GM11168 (cell line): Measurements from ENCODE around the gene CFAP97.
"Not testable (repeated sequence)": the region's sequence is repeated elsewhere in the genome, so short reads cannot be mapped to it uniquely, and the experiment has no call there.

Experiments
- in situ Hi-C: fragments of 300-500 bp; cut with MboI; formaldehyde crosslinking; loops from one replicate; pipeline ENCODE4 v1.12.0; 2022; ENCODE audit warnings: low sequenced_read_pairs; ENCODE audit not compliant: unreplicated experiment

The CFAP97 gene

GRCh38 chr4:185203486-185204237 is at the start of gene CFAP97:
TSS of gene CFAP97 (minus strand) at chr4:185204000. CDS start at chr4:185191196, 12,804 bp downstream.
- in situ Hi-C loops = no loop called here

DNA sequence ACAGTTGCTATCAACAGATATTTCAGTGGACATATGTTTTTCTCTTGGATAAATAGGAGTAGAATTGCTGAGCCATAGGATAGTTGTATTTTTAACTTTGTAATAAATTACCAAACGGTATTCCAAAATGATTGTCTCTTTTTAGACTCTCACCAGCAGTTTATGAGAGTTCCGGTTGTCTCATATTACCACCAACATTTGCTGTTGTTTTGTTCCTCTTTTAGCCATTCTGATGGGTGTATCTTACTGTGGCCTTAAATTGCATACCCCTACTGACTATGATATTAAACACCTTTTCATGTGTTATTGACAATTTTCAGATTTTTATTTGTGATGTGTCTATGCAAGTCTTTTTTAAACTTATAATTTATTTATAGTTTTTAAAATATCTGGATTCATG is 45.3 kb upstream of the CFAP97 start:
- in situ Hi-C loops = no loop called here

DNA sequence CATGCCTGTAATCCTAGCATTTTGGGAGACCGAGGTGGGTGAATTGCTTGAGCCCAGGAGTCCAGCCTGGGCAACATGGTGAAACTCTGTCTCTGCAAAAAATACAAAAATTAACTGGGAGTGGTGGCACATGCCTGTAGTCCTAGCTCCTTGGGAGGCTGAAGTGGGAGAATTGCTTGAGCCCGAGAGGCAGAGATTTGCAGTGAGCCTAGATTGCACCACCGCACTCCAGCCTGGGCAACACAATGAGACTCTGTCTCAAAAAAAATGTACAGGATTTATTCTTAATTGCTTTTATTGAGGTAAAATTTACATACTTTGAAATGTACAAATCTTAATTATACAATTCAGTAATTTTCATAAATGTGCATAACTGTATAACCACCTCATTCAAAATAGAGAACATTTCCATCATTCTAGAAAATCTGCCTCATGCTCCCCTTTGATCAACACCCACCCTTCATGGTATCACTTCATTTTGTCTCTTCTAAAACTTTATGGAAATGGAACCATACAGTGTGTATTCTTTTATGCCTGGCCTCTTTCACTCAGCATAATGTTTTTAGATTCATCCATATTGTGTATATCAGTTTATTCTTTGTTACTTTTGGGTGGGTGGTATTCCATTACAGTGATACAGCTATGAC is 44.7 kb upstream of the CFAP97 start:
- in situ Hi-C loops = no loop called here

GRCh38 chr4:185247151-185247550 is 43.4 kb upstream of the CFAP97 start:
- in situ Hi-C loops = no loop called here

DNA sequence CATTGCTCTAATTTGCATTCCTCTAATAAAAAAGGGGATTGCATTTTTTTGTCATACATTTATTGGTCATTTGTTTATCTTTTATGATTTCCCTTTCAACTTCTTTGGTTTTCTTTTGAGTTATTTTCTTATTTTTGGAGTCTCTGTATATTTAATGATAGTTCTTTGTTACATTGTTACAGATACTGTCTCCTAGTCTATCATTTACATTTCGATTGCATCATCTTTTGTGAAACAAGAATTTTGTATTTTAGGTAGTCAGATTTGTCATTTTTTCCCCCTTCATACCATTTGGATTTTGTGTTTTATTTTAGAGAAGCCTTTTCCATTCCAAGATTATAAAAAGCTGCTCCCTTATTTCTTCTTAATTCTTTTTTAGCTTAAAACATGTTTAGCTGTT is 42.7 kb upstream of the CFAP97 start:
- in situ Hi-C loops = no loop called here

DNA sequence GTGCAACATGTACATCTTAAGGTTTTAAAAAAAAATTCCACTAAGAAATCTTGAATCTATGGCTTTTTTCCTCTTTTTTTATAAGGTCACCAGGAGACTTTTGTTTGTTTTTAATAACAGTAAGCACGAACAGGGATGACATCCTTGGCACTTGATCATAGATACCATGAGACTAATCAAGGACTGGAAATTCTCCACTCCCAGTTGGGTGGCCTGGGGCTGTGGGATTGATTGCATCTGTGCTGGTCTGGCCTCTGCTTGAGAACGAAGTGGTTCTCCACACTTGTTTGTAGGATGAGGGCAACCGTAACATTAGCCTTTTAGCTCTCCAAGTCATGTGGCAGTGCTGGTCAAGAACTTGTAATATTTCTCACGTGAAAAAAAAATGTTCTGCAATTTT is 41.0 kb upstream of the CFAP97 start:
- in situ Hi-C loops = no loop called here

DNA sequence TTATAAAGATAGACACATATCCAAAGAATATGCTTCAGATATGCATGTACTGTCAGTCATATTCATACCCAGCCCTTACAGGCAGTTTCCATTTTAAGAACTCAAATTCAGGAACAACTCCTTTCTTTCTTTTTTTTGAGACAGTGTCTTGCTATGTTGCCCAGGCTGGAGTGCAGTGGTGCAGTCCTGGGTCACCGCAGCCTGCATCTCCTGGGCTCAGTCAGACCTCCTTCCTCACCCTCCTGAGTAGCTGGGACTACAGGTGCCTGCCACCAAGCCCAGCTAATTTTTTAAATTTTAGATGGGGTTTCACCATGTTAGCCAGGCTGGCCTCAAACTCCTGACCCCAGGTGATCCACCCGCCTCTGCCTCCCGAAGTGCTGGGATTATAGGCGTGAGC is 40.1 kb upstream of the CFAP97 start:
- in situ Hi-C loops = no loop called here

DNA sequence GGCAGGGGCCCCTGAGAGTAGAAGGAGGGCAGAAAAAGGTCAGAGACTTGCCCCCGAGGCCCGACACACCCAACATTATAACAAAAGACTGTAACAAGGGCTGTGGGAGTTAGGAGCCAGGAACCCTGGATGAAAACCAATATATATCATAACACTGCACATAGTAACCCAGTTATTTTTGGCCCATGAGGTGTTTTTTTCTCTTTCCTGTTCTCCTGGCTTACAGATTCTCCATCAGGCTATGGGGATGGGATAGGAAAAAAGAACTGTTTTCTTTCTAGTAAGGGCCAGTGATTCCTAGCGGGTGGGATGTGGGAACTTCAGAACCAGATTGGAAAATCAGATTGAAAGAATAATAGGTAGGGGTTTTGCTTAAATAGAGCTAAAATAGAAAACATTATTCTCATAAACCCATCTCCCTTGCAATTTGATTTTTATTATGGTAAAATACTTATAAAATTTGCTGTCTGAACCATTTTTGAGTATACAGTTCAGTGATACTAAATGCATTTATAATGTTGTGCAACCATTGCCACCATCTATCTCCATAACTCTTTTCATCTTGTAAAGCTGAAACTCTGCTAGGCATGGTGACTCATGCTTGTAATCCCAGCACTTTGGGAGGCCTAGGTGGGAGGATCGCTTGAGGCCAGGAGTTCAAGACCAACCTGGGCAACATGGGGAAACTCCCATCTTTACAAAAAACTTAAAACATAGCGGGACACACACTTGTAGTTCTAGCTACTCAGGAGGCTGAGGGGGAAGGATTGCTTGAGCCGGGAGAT is 39.1 kb upstream of the CFAP97 start:
- in situ Hi-C loops = no loop called here

- in situ Hi-C loops = not testable (repeated sequence)
These were observed 36.7 kb upstream of the CFAP97 start for GRCh38 chr4:185240486-185240885.

DNA sequence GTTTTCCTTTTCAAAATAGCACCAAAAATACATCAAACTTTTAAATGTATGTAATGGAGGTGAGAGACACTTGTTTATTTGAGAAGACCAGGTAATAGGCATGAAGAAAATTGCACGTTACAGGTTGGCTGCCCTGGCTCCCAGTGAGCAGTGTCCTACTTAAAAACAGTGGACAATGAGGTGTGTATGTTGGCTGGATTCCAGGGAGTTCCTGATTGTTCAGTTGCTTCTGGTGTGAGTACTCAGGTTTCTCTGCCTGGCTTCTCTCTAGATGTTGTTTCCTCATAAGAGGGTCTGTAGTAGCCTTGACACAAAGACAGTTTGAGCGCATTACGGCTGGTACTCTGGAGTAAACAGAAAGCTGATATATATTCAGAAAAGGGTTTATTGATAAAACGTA is 35.0 kb upstream of the CFAP97 start:
- in situ Hi-C loops = no loop called here

DNA sequence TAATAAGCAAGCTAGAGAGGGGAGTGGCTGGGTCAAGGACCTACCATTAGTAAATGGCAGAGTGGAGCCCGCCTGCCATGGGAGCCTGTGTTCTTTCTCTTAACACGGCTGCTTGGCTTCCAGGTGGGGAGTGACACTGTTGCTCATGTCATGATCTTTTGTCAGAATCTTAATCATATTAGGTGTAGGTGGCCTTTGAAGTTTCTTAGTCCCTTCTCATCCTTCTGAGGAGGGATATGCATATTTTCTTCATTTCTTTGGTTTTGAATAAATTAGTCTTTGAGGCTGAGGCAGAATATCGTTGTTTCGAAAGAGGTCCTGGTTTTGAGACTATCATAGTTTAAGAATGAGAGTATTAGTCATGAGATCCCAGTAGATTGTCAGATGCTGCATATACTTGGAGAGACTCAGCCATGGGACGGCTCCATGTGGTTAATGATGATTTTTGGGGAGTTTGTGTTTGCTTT is 34.4 kb upstream of the CFAP97 start:
- in situ Hi-C loops = no loop called here

DNA sequence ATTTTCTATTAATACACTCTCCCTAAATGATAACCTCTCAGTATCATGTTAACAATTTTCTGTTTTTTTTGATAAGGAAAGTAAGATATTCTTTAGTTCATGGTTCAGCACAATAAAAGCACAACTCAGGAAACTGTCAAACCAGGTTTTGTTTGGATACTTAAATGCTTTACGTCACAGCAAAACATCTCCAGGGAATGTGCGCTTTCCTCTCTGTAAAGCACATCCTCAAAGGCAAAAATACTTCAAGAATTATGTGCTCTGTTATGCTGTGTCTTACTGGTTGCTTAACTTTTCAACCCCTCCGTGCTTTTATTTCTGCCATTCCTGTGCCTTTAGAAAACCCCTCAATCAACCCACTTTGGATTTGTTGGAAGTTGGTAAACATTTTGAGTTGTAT is 33.4 kb upstream of the CFAP97 start:
- in situ Hi-C loops = no loop called here

DNA sequence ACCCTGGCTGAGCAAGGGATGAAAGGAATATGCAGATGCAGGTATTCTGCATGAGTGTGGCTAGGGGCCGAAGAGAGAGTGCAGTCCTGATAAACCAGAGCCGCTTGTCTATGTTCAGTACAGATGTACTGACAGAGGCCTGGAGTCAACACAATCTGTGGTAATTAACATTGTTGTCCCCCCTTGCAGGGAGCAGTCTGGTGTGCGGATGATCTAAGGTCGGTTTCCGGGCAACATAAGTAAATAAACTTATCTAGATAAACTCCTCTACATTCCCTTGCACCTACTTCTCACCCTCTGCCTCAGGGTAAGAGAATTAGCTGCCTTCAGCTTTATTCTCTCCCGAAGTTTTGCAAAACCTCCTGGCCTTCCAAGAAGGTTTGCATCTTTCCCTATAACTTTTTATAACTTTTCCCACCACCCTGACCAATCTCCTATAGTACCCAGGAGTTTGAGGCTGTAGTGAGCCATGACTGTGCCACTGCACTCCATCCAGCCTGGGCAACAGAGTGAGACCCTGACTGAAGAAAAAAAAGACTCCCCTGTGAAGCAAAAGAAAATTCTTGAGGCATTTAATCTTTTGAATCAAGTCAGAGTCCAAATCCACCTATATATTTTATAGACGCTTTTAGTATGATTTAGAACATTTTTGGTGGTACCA is 32.2 kb upstream of the CFAP97 start:
- in situ Hi-C loops = no loop called here

DNA sequence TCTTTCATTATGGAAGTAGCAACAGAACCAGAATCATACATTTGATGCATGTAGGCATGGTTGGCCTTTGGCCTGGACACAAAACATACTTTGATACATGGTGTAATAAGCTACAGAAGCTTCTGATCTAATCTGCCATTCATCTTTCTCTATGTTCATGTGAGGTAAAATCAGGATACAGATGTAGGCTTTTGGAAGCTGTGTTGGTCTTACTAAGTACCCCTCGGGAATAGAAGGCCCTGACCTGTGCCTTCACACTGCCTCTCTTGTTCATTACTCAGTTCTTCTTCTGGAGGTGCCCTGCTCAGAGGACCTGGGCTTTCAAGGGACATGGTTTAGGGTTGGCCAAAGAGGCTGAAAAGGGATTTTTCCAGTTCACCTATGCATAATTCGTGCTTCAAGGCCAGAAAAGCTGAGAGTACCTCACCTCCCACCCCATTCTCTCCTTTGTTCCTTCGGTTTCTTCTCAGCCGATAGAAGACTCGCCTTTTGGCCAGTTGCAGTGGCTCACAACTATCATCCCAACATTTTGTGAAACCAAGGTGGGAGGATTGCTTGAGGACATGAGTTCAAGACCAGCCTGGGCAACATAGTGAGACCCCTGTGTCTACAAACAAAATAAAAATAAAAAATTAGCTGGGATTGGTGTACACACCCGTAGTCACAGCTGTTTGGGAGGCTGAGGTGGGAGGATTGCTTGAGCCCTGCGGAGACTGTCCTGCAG is 31.5 kb upstream of the CFAP97 start:
- in situ Hi-C loops = no loop called here

- in situ Hi-C loops = no loop called here
These were observed 28.6 kb upstream of the CFAP97 start for GRCh38 chr4:185232370-185232769.

DNA sequence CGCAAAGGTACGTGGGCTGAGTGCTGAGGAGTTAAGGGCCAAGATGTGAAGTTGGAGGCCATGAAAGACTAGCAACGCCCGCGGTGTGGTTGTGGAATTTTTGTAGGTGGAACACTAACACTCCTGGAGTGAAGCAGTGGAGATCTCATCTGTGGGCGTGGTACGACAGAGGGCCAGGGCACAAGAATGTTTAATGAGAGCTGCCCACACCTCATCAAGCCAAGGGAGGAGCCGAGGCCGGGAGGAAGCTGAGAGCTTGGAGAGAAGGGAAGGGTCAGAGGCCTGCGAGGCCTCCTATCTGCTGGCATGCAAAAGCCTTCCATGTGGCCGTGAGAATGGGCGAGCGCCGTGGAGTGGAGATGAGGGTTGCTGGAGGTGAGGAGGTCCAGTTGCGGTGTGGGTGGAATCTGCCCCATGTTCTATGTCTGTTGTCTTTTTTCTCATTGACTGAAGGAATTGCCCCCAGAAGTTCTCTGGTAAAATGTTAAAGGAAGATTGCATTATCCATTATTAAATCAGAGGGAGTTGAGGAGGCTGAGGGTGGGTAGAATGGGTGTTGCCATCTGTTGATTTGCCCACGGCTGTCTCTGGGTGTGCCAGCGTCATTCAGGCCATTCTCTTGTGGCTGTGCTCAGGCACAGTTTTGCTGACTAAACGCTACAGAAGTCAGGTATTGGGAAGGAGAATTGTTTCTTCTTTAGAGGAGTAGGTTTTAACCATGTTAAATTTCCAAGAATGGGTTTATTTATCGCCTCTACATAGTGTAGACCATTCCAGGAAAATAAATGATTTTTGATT is 25.4 kb upstream of the CFAP97 start:
- in situ Hi-C loops = no loop called here

DNA sequence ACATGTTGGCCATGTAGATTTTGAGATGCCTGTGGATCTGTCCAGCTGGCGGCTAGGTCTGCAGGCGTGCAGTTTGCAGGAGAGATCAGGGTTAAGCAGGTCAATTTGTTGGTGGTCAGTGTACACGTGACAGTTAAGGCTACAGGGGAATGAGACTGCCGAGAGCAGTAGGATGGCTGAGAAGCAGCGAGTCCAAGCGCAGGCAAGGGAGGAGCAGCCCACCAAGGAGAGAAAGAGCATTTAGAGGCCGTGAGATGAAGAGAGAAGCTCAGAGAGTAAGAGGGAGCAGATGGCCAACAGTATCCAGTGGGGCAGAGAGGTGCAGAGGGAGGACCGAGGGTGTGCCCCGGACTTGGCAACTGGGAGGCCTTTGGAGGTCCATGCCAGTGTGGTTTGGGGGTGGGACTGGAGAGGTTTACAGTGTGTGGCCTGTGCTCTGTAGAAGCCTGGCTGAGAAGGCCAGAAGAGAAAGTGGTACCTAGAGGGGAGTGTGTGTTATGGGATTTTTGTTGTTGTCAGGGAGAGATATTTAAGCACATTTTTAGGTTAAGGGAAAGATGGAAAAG is 24.0 kb upstream of the CFAP97 start:
- in situ Hi-C loops = no loop called here

GRCh38 chr4:185227131-185227551 is 23.3 kb upstream of the CFAP97 start:
- in situ Hi-C loops = no loop called here

DNA sequence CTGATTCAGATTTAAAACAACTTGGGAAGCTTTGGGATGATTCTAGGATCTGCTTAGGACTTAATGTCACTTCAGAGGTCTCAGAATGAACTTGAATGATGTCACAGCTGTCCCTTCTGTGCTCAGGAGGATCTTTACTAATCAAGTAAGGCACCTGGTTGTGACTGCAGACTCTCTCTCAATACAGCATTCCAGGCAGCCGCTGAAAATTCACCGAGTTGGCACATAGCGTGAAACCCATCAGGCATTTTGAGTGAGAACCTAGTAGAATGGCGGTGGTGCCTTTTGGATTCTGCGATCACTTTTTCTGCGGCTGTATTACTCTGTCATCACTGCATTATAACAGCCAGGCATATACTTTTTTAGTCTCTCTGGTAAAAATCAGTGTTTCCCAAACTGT is 22.1 kb upstream of the CFAP97 start:
- in situ Hi-C loops = no loop called here
